CD4-positive, alpha-beta T cell treated with Interleukin-6 for 4 hours (primary cell): ENCODE data around the gene CCDC138.
"Not testable (repeated sequence)": the region's sequence is repeated elsewhere in the genome, so short reads cannot be mapped to it uniquely, and the experiment has no call there.

ENCODE experiments used
- DNase-seq: peaks from one replicate; pipeline ENCODE4 v3.0.0-alpha.2; 2020; ENCODE audit warnings: mixed read lengths

The CCDC138 gene, protein sequence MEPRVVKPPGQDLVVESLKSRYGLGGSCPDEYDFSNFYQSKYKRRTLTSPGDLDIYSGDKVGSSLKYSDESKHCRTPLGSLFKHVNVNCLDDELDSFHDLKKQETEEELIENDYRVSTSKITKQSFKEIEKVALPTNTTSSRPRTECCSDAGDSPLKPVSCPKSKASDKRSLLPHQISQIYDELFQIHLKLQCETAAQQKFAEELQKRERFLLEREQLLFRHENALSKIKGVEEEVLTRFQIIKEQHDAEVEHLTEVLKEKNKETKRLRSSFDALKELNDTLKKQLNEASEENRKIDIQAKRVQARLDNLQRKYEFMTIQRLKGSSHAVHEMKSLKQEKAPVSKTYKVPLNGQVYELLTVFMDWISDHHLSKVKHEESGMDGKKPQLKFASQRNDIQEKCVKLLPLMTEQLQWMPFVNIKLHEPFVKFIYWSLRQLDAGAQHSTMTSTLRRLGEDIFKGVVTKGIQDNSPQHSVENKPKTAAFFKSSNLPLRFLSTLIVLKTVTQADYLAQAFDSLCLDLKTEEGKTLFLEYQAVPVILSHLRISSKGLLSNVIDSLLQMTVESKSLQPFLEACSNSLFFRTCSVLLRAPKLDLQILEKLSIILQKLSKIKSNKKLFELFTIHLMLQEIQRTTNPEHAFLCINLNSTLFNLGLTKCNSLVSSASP

DNA sequence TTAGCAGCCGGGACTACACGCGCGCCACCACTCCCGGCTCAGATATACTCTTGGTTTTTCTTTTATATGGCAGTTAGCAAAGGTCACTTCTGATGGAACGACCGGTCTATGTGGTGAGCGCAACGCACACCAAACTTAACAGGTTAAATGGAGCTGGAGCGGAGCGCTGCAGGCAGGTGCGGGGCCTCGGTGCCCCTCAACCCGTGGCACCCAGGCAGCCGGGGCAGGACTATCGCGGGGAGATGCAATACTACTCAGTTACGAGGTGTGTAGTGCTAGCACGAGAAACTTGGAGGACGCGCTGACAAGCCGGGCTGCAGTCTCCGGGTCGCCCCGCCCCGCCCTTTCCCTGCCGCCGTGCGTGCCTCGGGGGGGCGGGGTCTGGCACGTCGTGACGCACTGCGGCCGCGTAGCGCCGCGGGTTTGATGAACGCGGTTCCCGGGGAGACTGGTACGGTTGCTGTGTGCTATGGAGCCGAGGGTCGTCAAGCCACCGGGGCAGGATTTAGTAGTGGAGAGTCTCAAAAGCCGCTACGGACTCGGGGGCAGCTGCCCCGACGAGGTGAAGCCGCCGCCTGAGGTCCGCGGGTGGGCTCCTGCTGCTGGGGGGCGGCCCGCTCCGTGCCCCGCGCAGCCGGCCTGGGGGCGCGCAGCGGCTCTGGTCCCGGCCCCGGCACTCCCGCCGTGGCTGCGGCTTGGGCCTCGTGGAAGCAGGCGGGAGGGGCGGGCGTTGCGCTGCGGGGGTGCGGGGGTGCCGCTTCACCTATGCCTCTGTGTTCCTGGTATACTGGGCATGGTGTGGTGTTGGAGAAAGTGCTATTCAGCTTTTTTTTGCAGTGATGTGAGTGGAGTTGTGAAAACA, at the start of gene CCDC138:
CCDC138 (plus strand) TSS at position 418 of the 862 bp plus-strand sequence; CDS start at position 470, 52 bp downstream.
- peak; percentile 93 for DNase-seq

DNA sequence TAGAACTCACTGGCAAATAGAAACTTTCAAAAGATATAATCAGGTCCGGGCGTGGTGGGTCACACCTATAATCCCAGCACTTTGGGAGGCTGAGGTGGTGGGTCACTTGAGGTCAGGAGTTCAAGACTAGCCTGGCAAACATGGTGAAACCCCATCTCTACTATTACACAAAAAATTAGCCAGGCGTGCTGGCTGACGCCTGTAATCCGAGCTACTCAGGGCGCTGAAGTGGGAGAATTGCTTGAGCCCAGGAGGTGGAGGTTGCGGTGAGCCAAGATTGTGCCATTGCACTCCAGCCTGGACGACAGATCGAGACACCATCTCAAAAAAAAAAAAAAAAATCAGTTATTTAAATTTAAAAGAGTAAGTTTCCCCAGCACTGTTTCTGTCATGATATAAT, 28.6 kb upstream of the CCDC138 start:
- DNase-seq, result not testable (repeated sequence)

GRCh38 chr2:108762618-108763017, 24.0 kb upstream of the CCDC138 start:
- DNase-seq, result not testable (repeated sequence)

DNA sequence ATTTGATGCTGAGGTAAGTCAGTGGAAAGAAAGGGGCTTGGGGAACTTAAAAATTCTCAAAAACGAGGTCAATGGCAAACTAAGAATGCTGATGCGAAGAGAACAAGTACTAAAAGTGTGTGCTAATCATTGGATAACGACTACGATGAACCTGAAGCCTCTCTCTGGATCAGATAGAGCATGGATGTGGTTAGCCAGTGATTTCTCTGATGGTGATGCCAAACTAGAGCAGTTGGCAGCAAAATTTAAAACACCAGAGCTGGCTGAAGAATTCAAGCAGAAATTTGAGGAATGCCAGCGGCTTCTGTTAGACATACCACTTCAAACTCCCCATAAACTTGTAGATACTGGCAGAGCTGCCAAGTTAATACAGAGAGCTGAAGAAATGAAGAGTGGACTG, 19.9 kb upstream of the CCDC138 start:
- DNase-seq, result not testable (repeated sequence)

- DNase-seq, result not testable (repeated sequence)
Observed at GRCh38 chr2:108767859-108768258, 18.7 kb upstream of the CCDC138 start.

DNA sequence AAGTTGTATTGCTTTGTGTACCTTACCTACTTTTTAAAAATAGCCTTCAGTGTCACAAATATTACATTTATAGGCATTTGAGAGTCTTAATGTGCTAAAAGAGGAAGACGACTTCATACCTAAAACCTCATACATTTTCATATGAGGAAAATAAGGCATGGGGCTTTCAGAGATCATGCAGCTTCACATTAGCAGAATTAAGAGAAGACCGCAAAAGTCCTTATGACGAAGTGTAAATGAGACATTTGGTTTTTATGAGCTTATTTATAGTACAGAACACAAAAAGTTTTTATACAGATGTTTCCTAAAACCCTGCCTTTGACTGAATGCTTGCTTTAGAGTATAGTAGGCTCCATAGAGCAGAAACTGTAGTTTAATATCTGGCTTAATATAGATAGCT, 10.1 kb upstream of the CCDC138 start:
- no peak for DNase-seq

- DNase-seq, result no peak
Observed at GRCh38 chr2:108778857-108779256, 7.7 kb upstream of the CCDC138 start.

DNA sequence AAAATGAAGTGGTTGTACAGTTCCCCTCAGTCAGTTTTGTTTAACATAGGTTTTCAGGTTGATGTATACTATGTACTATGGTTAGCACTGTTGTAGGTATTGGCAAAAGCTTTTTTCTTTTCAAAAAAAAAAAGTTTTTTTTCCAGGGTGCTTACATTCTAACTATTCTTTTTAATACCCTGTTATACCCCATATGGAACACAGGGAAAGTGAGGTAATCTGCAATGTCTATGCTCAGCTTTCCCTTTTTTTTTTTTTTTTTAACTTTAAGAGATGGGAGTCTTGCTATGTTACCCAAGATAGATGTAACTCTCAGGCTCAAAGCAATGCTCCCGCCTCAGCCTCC, 590 bp upstream of the CCDC138 start:
- no peak for DNase-seq

- no peak for DNase-seq
Observed at GRCh38 chr2:108787216-108787541, 608 bp downstream of the CCDC138 start.

DNA sequence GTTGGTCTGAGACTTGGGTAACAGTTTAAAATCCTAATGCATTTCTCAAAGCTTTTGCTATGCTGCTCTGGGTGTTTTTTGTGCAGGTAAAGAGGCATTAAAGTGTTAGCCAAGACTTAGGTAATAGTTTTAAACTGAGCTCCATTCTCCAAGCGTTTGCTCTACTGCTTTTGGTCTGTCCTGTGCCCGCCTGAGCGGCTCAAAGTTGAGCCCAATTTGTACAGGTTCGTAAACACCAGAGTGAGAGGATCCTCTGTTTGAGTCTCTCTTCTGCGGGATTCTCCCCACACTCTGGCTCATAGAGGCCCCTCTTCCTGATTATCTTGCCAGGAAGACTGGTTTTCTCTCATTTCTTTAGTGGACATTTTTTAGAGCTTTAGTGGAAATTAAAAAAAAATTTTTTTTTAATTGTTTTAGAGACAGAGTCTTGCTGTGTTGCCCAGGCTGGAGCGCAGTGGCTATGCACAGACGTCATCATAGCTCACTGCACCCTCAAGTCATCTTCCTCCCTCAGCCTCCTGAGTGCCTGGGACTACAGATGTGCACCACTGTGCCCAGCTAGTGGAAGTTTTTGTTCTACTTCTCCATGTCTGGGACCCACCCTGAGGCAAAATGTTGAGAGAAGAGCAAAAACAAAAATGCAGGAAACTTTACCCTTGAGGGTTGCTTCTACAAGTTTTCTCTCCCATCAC, 16.6 kb downstream of the CCDC138 start:
- DNase-seq, result no peak

- DNase-seq, result no peak
Observed at GRCh38 chr2:108805032-108805431, 18.5 kb downstream of the CCDC138 start.

DNA sequence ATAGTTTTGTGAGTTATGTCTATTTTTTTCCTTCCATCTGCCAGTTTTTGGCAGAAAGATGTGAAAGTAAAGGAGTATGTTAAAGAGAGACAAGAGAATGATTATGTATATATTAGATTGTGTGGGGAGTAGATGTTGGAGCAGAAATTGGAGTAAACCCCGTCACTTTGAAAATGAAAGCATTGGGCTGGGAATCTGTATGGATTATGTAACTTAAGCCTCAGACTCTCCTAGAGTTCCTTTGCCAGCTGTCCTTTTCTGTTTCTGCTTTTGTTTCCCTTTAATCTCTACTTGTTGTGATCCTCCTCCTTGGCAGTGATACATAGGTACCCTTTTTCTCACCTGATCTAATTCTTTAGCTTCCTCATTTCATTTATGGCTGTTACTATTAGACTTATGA, 19.2 kb downstream of the CCDC138 start:
- no peak for DNase-seq

DNA sequence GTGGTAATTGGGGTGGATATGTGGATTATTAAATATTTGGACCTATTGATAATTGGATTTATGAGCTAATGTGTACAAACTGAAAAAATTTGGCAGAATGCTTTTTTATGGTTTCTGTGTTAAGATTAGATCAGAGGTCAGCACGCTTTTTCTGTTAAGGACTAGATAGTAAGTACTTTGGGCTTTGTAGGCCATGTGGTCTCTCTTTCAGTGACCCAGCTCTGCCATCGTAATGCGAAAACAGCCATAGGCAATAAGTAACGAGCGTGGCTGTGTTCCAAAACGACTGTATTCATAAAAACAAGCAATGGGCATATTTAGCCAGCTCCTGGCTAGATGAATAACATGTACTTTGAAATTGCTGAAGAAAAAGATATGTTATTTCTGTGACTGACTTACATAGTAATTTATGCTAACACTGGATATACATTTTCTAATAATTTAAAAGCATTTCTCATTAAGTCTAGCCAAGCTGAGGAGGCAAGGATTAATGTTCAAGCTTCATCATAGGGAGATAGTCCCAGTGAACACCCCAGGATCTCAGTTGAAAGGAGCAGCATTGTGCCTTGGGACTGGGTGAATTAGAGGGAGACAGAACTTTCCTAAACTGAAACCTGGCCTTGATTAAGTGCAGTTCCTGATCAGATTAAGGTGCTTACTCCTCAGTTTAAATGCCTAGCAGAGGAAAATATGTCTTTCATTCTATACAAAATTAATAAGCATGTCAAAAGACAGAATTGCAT, 20.0 kb downstream of the CCDC138 start:
- DNase-seq, result no peak

DNA sequence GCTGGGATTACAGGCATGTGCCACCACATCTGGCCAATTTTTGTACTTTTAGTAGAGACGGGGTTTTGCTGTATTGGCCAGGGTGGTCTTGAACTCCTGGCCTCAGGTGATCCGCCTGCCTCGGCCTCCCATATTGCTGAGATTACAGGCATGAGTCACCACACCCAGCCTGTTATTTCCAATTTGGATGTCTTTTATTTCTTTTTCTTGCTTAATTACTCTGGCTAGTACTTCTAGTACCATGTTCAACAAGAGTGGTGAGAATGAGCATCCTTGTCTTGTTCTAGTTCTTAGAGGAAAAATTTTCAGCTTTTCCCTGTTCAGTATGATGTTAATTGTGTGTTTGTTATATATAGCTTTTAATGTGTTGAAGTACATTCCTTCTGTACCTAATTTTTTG, 23.4 kb downstream of the CCDC138 start:
- no peak for DNase-seq

DNA sequence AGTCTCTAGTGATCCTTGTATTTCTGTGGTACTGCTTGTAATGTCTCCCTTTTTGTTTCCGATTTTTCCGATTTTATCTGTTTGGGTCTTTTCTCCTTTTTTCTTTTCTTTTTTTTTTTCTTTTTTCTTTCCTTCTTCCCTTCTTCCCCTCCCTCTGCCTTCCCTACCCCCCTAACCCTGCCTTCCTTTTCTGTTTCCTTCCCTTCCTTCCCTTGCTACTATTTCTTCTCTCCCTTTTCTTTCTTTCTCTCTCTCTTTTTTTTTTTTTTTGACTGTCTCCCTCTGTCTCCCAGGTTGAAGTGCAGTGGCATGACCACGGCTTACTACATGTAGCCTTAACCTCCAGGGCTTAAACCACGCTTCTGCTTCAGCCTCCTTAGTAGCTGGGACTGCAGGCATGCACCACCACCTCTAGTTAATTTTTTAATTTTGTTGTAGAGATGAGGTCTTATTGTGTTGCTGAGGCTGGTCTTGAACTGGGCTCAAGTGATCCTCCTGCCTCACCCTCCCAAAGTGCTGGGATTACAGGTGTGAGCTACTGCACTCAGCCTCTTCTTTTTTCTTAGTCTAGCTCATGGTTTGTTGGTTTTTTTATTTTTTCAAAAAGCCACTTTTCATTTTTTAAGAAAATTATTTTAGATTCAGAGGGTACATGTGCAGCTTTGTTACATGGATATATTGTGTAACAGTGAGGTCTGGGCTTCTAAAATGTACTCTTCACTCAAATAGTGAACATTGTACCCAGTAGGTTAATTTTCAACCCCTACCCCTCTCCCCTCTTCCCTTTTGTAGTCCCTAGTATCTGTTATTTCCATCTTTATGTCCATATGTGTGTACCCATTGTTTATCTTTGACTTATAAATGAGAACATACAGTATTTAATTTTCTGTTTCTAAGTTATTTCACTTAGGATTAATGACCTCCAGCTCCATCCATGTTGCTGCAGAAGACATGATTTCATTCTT, 24.7 kb downstream of the CCDC138 start:
- no peak for DNase-seq

DNA sequence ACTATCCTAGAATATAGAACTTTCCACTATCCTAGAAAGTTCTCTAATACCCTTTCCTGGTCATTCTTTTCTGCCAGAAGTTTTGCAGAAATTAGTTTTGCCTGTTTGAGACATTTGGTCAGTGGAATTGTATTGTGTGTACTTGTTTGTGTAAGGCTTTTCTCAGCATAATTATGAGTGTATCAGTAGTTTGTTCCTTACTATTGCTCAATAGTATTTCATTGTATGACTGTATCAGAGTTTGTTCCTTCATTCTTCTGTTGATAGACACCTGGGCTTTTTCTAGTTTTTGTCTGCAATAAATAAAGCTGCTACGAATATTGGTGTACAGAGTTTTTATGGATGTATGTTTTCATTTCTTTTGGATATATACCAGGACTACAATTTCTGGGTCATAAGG, 27.2 kb downstream of the CCDC138 start:
- no peak for DNase-seq

- no peak for DNase-seq
Observed at GRCh38 chr2:108820482-108820881, 33.9 kb downstream of the CCDC138 start.

DNA sequence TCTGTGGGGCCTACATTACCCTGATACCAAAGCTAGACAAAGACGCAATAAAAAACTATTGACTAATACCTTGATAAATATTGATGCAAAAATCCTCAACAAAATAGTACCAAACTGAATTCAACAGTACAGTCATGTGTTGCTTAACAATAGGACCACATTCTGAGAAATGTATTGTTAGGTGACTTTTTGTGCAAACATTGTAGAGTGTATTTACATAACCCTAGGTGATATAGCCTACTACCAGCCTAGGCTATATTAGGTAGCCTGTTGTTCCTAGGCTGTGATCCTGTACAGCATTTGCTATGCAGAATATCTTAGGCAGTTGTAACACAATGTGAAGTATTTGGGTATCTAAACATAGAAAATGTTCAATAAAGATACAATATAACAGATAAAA, 36.7 kb downstream of the CCDC138 start:
- no peak for DNase-seq

- no peak for DNase-seq
Observed at GRCh38 chr2:108824316-108825070, 37.9 kb downstream of the CCDC138 start.

GRCh38 chr2:108825254-108825653, 38.7 kb downstream of the CCDC138 start:
- no peak for DNase-seq
